GM12874 (cell line): ENCODE results near the gene ADPRHL1.

Source experiments
- CTCF ChIP-seq: IDR thresholded peaks from 2 replicates; pipeline ENCODE4 v1.5.1; 2011; ENCODE audit warnings: low read depth, mild to moderate bottlenecking, control low read depth, low read length, moderate library complexity; ENCODE audit not compliant: insufficient read depth

Gene ADPRHL1

GRCh38 chr13:113414335-113414734 lies 39.0 kb downstream of the ADPRHL1 start:
- TF ChIP-seq CTCF, result no peak

- no peak for TF ChIP-seq CTCF
Observed at GRCh38 chr13:113413898-113414282, 39.4 kb downstream of the ADPRHL1 start.

GRCh38 chr13:113413178-113413897 lies 40.0 kb downstream of the ADPRHL1 start:
- TF ChIP-seq CTCF, result no peak

GRCh38 chr13:113412440-113412839 lies 40.8 kb downstream of the ADPRHL1 start:
- TF ChIP-seq CTCF, result no peak

GRCh38 chr13:113411216-113412023 lies 41.9 kb downstream of the ADPRHL1 start:
- no peak for TF ChIP-seq CTCF

GRCh38 chr13:113410472-113411201 lies 42.7 kb downstream of the ADPRHL1 start:
- TF ChIP-seq CTCF, result no peak

GRCh38 chr13:113408562-113408961 lies 44.7 kb downstream of the ADPRHL1 start:
- TF ChIP-seq CTCF, result no peak
